CD14-positive monocyte (primary cell): ENCODE data around the gene CBY2. TPM values are rescaled to one million over a fixed set of nuclear protein-coding genes. Genes with fewer than 3 reads are reported as not detected.

Source experiments
- DNase-seq, 3 donors: peaks; one replicate each; pipeline ENCODE4 v3.0.0-alpha.2; 2011 to 2022
- H2AFZ ChIP-seq: 2 replicates; pipeline ENCODE4 v1.6.0; 2012; ENCODE audit warnings: mild to moderate bottlenecking, low read depth, low read length, inconsistent platforms; ENCODE audit not compliant: insufficient read depth, poor library complexity, severe bottlenecking
- H3K27ac ChIP-seq, 2 donors: 1 replicate in 1 of 2; 2 replicates in 1 of 2; pipeline ENCODE4 v1.5.1; 2012 to 2013; ENCODE audit warnings: low read length in 2 of 2, control low read depth in 1 of 2, inconsistent platforms in 1 of 2, low read depth in 1 of 2, mild to moderate bottlenecking in 1 of 2
- H3K27me3 ChIP-seq, 2 donors: one replicate each; pipeline versions ENCODE4 v1.6.0 to v1.6.1; 2011 to 2013; ENCODE audit warnings: low read length in 2 of 2; ENCODE audit not compliant: control insufficient read depth in 2 of 2, insufficient read depth in 2 of 2
- H3K36me3 ChIP-seq, 2 donors: replicated peaks in 1 of 2; 1 replicate in 1 of 2; 2 replicates in 1 of 2; pipeline versions ENCODE4 v1.5.1 to v1.6.1; 2012 to 2013; ENCODE audit warnings: low read length in 2 of 2, control low read depth in 1 of 2, inconsistent platforms in 1 of 2, mild to moderate bottlenecking in 1 of 2; ENCODE audit not compliant: insufficient read depth in 2 of 2, control insufficient read depth in 1 of 2
- H3K4me1 ChIP-seq, 2 donors: 1 replicate in 1 of 2; 2 replicates in 1 of 2; pipeline versions ENCODE4 v1.5.1 to v1.6.1; 2012 to 2013; ENCODE audit warnings: low read length in 2 of 2, control low read depth in 1 of 2, inconsistent platforms in 1 of 2, mild to moderate bottlenecking in 1 of 2, moderate library complexity in 1 of 2; ENCODE audit not compliant: insufficient read depth in 2 of 2, control insufficient read depth in 1 of 2
- H3K4me2 ChIP-seq: replicated peaks from 2 replicates; pipeline ENCODE3; 2012; ENCODE audit warnings: low read length, moderate library complexity, mild to moderate bottlenecking; ENCODE audit not compliant: poor library complexity, severe bottlenecking; ENCODE audit errors: extremely low read depth
- H3K4me3 ChIP-seq, 3 experiments: fragments of 200-600 bp in 1 of 3; sonication (generic) in 1 of 3; replicated peaks in 1 of 3; 1 replicate in 2 of 3; 2 replicates in 1 of 3; pipeline ENCODE4 v1.5.1; 2011 to 2013; ENCODE audit warnings: low read length in 3 of 3, mild to moderate bottlenecking in 3 of 3, control low read depth in 2 of 3, low read depth in 2 of 3, inconsistent platforms in 1 of 3, moderate library complexity in 1 of 3
- H3K79me2 ChIP-seq: 2 replicates; pipeline ENCODE4 v1.6.0; 2012; ENCODE audit warnings: mild to moderate bottlenecking, control low read depth, inconsistent platforms, low read length, moderate library complexity; ENCODE audit not compliant: insufficient read depth
- H3K9ac ChIP-seq: 2 replicates; pipeline ENCODE4 v1.6.0; 2017; ENCODE audit warnings: low read length, mild to moderate bottlenecking; ENCODE audit not compliant: insufficient read depth, poor library complexity, severe bottlenecking
- H3K9me3 ChIP-seq, 2 donors: replicated peaks in 1 of 2; 1 replicate in 1 of 2; 2 replicates in 1 of 2; pipeline versions ENCODE4 v1.5.1 to v1.6.1; 2012 to 2013; ENCODE audit warnings: low read length in 2 of 2, control low read depth in 1 of 2; ENCODE audit not compliant: control insufficient read depth in 1 of 2, insufficient read depth in 1 of 2
- H4K20me1 ChIP-seq: 2 replicates; pipeline ENCODE4 v1.6.0; 2012; ENCODE audit warnings: mild to moderate bottlenecking, low read length, control low read depth, moderate library complexity; ENCODE audit not compliant: insufficient read depth
- H3K27ac Mint-ChIP-seq, 7 donors: one replicate each; pipeline ENCODE4 v1.8.0; 2020; ENCODE audit warnings: mild to moderate bottlenecking in 7 of 7, mixed read lengths in 7 of 7, moderate library complexity in 6 of 7, inconsistent platforms in 2 of 7
- H3K27me3 Mint-ChIP-seq, 3 donors: one replicate each; pipeline ENCODE4 v1.8.0; 2021 to 2022; ENCODE audit warnings: low read depth in 3 of 3, mild to moderate bottlenecking in 3 of 3, mixed read lengths in 3 of 3, moderate library complexity in 3 of 3, inconsistent platforms in 1 of 3
- H3K36me3 Mint-ChIP-seq, 2 donors: one replicate each; pipeline ENCODE4 v1.8.0; 2020; ENCODE audit warnings: mixed read lengths in 2 of 2, inconsistent platforms in 1 of 2, mild to moderate bottlenecking in 1 of 2
- H3K4me1 Mint-ChIP-seq: one replicate; pipeline ENCODE4 v1.8.0; 2020; ENCODE audit warnings: mild to moderate bottlenecking, mixed read lengths
- H3K4me3 Mint-ChIP-seq, 2 donors: one replicate each; pipeline ENCODE4 v1.8.0; 2020; ENCODE audit warnings: mild to moderate bottlenecking in 2 of 2, mixed read lengths in 2 of 2, moderate library complexity in 1 of 2
- H3K9me3 Mint-ChIP-seq, 7 donors: one replicate each; pipeline ENCODE4 v1.8.0; 2020 to 2022; ENCODE audit warnings: mixed read lengths in 7 of 7, mild to moderate bottlenecking in 6 of 7, moderate library complexity in 6 of 7, inconsistent platforms in 2 of 7
- WGBS: methylation state at CpG from one replicate; pipeline ENCODE4 v1.1.5; 2013; ENCODE audit warnings: missing lambda C conversion rate; ENCODE audit not compliant: insufficient coverage; 5-methylcytosine and 5-hydroxymethylcytosine counted together
- intact Hi-C, 2 donors: fragments of 100-400 bp; cut with micrococcal nuclease; formaldehyde crosslinking; loops; one replicate each; pipeline versions ENCODE4 v1.15.0 to v1.15.1; 2023
- polyA plus RNA-seq, 3 donors: library from polyadenylated mRNA; depleted of rRNA in 1 of 3; unstranded in 2 of 3; stranded (reverse) in 1 of 3; fragments of 300-500 nt in 2 of 3; fragments of >200 nt in 1 of 3; fragmentation: Illumina TruSeq in 2 of 3; gene quantifications; 1 replicate in 2 of 3; 2 replicates in 1 of 3; pipeline ENCODE4 v1.2.3, GENCODE V29; 2012 to 2021
- TF ChIP-seq, protein P1 (sequence below): fragments of 200-600 bp; IDR thresholded peaks from one replicate; pipeline ENCODE4 v1.8.0; 2022; ENCODE audit warnings: antibody characterized with exemption, mild to moderate bottlenecking

CBY2 gene
- polyA plus RNA-seq, 3 donors, result not detected

DNA sequence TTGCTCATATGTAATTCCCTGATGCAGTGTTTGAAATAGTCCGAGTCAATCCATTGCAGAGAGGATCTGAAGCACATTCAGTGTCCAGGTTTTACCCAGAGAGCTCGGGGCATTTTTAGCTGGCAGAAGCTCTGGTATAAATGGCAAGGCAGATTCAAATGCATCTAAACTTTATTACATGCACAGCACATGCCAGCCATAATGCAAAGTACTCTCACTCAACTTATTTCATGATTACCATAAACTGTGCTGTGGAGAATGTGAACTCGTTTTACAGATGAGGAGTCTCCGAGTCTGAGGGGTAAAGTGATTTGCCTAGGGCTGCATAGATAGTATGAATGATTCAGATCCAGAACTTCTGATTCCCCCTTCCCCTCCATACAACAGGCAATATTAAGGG, 13.5 kb upstream of the CBY2 start:
- H3K9me3 Mint-ChIP-seq, result peaks cover 2 to 15% (median 6%) of the 10 kb centered on the region in 7 donors
- H3K4me1 Mint-ChIP-seq, result no peaks in the 10 kb centered on the region
- H3K27ac ChIP-seq, result no peak overlapping the region
- 80% methylated on average over 1 of the region's 4 CpGs for WGBS
- no peaks in the 10 kb centered on the region for H3K27me3 ChIP-seq
- no peak overlapping the region for H3K27ac Mint-ChIP-seq
- H3K4me2 ChIP-seq, result no peak overlapping the region
- peaks cover 5 to 6% (median 5%) of the 10 kb centered on the region in 3 donors for H3K27me3 Mint-ChIP-seq
- intact Hi-C loops, result no loop called here
- H3K9me3 ChIP-seq, result no peaks in the 10 kb centered on the region
- TF ChIP-seq, protein P1, sequence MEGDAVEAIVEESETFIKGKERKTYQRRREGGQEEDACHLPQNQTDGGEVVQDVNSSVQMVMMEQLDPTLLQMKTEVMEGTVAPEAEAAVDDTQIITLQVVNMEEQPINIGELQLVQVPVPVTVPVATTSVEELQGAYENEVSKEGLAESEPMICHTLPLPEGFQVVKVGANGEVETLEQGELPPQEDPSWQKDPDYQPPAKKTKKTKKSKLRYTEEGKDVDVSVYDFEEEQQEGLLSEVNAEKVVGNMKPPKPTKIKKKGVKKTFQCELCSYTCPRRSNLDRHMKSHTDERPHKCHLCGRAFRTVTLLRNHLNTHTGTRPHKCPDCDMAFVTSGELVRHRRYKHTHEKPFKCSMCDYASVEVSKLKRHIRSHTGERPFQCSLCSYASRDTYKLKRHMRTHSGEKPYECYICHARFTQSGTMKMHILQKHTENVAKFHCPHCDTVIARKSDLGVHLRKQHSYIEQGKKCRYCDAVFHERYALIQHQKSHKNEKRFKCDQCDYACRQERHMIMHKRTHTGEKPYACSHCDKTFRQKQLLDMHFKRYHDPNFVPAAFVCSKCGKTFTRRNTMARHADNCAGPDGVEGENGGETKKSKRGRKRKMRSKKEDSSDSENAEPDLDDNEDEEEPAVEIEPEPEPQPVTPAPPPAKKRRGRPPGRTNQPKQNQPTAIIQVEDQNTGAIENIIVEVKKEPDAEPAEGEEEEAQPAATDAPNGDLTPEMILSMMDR, result no peak
- no peaks in the 10 kb centered on the region for H3K79me2 ChIP-seq
- peaks cover 0 to 5% of the 10 kb centered on the region in 2 donors for H3K36me3 Mint-ChIP-seq
- H3K4me3 Mint-ChIP-seq, result no peak overlapping the region
- no peak overlapping the region for H2AFZ ChIP-seq
- H3K9ac ChIP-seq, result no peak overlapping the region
- no peaks in the 10 kb centered on the region for H4K20me1 ChIP-seq
- H3K36me3 ChIP-seq, result no peaks in the 10 kb centered on the region
- no peak for DNase-seq
- no peaks in the 10 kb centered on the region for H3K4me1 ChIP-seq
- H3K4me3 ChIP-seq, result no peak overlapping the region

DNA sequence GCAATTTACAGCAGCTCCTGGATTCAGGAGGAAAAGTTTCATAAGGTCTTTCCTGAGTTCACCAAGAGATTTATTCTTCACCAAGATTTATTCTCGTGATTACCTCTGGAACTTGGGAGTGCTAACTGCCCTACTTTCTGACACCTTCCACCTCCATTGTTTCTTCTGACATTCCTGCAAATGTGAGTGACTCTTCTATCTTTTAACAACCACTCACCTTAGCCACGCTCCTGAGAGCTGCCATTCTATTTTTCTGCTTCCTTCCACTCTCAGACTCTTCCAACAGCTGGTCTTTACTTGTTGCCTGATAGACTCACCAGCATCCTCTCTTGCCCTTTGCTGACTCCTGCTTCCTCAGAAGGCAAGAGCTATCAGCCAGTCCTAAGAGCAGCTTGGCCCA, 11.5 kb upstream of the CBY2 start:
- no peaks in the 10 kb centered on the region for H4K20me1 ChIP-seq
- Mint-ChIP-seq H3K36me3 (peaks cover 0 to 5% of the 10 kb centered on the region in 2 donors), H3K27me3 (peaks cover 4 to 5% (median 5%) of the 10 kb centered on the region in 3 donors), H3K4me1 (peaks cover 12% of the 10 kb centered on the region), H3K9me3 (peaks cover 2 to 15% (median 6%) of the 10 kb centered on the region in 7 donors), H3K27ac (no peak overlapping the region), H3K4me3 (no peak overlapping the region)
- intact Hi-C loops, result no loop called here
- H3K4me2 ChIP-seq, result no peak overlapping the region
- H3K4me1 ChIP-seq, result peaks cover 9 to 12% of the 10 kb centered on the region in 2 donors
- H3K27ac ChIP-seq, result no peak overlapping the region
- WGBS, result 88% methylated on average over 2 of the region's 2 CpGs
- DNase-seq, result no peak
- no peak overlapping the region for H3K4me3 ChIP-seq
- TF ChIP-seq, protein P1, result no peak
- H3K9ac ChIP-seq, result no peak overlapping the region
- no peaks in the 10 kb centered on the region for H3K9me3 ChIP-seq
- no peaks in the 10 kb centered on the region for H3K79me2 ChIP-seq
- H2AFZ ChIP-seq, result no peak overlapping the region
- no peaks in the 10 kb centered on the region for H3K27me3 ChIP-seq
- no peaks in the 10 kb centered on the region for H3K36me3 ChIP-seq
